GM19025 (cell line): ENCODE results near the gene HIGD2B.
"Not testable (repeated sequence)": the region's sequence is repeated elsewhere in the genome, so short reads cannot be mapped to it uniquely, and the experiment has no call there.

Experiments used
- ATAC-seq: cut with Tn5 transposase; IDR thresholded peaks from one replicate; pipeline ENCODE4 v1.9.1; 2021; ENCODE audit warnings: mild to moderate bottlenecking, low read depth, moderate library complexity; ENCODE audit not compliant: unreplicated experiment

HIGD2B gene, protein sequence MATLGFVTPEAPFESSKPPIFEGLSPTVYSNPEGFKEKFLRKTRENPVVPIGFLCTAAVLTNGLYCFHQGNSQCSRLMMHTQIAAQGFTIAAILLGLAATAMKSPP

DNA sequence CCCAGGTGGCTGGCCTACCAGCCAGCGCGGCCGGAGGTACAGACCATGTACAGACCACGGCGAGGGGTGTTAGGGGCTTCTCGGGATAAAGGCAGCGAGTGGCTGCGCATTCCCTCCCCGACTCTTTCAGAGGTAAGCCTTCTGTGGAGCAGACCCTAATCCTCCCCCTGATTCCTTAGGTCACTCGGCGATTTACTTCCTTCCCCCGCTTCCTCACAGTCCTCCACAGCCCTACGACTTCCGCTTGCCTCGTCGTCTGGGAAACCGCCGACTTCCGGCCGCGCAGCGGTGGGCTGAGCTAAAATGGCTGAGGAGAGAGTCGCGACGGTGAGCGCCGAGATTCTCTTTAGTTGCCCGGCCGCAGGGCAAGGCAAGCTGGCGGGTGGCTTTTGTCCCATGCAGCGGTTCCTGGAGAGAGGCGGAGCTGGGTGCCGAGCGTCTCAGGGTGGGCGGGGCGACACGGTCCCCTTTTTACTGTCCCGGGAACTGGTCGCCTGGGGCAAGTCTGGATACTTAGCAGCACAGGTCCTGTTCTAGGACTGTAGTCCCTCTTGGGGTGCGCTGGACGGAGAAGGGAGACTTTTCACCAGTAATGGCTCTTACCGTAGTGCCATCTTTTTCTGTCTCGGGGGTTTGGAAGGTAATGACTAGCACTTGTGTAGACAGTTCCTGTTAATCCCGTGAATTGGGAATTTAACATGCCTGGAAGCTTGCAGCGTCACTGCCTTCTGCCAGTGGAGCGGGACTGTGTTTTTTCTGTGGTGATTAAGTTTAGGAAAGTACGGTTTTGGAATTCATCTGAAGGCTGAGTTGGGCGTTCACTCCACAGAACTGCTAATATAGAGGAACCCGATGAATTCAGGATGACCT lies at the start of gene HIGD2B, which contains the start of gene BBS4:
HIGD2B (minus strand) TSS at position 258 of the 870 bp plus-strand sequence. CDS start 9,808 bp downstream, outside the sequence.
BBS4 (plus strand) TSS at position 283 of the 870 bp plus-strand sequence; CDS start at position 304, 21 bp downstream.
- ATAC-seq: peak; percentile 95

DNA sequence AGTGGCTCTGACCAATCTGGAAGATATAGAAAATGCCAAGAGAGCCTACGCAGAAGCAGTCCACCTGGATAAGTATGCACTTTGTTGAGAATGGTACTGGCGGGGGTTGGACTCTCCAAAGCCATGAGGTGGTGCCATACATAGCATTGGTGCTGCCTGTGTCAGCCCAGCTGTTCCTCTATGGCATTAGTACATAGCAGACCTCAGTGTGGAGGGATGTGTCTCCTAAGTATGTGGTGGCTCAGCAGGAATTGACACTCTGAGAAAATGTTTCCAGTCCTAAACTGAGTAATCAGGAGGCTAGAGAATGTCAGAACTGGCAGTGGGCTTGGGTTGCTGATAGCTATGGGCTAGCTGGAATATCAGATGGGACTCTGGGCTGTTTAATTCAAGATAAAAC lies 49.1 kb upstream of the HIGD2B start:
- no peak for ATAC-seq

DNA sequence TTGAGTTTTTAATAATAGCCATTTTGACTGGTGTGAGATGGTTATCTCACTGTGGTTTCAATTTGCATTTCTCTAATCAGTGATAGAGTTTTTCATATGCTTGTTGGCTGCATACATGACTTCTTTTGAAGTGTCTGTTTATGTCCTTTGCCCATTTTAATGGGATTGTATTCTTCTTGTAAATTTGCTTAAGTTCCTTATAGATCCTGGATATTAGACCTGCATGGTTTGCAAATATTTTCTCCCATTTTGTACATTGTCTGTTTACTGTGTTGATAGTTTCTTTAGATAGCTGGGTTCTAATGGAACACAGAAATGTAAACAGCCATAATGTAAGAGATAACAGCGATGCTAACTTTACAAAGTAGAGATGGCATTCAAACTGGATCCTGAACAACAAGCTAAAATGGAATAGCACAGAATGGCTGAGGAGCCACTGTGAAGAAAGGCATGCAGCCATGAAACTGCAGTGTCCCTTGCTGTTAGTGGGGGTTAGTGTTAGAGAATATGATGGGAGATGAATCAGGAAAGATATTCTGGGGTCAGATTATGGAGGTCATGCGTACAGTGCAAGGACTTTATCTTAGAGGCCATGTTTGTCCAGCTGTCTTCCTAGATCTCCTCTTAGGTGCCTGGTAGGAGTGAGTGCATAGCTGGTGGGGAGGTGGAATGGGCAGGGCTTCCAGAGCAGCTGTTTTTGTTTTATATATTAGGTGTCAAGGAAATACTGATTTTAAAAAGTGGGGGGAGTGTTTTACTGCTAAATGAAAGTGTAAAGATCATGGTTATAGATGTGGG lies 48.2 kb upstream of the HIGD2B start:
- no peak for ATAC-seq

DNA sequence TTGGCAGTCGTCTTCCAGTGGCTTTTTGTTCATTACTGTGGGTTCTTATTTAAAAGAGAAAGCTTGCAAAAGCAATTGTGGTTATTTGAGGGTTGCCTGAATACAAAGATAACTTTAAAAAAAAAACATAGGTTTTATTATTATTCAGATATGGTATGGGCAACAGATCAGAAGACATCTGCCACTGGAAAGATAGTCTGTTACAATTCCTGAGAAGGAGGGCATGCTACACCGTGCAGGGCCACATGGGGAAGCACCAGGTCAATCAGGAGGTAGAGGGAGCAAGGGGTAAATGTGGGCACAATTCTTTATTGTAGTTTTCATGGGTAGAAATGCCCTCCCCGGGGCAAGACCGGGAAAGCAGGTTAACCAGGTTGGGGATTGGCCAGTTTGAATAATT lies 46.5 kb upstream of the HIGD2B start:
- no peak for ATAC-seq

DNA sequence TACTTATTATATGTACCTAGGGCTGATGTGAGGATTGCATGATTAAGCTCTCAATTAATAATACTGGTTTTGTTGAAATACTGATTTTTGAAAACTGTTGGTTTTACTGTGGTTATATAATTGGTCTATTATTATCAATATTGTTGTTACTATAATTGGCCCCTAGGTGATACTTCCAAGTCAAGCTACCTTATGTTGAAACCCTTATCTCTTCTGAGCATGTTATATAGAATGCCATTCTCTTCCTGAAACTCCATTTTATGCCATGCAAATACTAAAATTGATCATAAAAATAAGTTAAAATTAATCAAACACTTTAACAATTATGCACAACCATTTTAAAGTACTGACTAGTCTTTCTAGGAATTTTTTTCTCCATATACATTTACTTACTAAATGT lies 46.1 kb upstream of the HIGD2B start:
- no peak for ATAC-seq

DNA sequence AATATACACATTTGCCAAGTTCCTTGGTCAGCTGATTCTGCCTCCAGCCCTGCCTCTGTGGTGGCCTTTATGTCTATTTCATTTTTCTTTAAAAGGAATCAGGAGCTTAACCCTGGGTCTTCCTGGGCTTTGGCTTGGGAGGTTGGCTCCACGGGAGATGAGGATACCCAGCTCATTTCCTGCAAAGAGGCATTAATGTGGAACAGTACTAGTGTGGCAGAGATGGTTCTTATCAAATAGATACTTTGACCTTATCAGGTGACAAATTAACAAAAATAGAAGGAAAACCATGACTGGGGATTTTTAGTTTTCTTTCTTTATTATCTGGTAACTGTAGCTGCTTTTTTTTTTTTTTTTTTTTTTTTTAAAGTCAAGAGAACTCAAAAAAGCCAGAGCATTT lies 42.8 kb upstream of the HIGD2B start:
- ATAC-seq: no peak

DNA sequence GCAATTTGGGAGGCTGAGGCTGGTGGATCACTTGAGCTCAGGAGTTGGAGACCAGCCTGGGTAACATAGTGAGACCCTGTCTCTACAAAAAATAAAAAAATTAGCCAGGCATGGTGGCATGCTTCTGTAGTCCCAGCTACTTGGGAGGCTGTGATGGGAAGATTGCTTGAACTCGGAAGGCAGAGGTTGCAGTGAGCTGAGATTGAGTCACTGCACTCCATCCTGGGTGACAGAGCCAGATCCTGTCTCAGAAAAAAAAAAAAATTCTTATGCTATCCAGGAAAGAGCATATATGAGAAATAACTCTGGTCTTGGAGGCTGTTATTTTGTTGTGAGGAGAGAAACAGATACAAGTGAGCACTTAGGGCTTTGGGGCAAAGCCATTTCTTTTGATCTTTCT lies 42.3 kb upstream of the HIGD2B start:
- not testable (repeated sequence) for ATAC-seq

DNA sequence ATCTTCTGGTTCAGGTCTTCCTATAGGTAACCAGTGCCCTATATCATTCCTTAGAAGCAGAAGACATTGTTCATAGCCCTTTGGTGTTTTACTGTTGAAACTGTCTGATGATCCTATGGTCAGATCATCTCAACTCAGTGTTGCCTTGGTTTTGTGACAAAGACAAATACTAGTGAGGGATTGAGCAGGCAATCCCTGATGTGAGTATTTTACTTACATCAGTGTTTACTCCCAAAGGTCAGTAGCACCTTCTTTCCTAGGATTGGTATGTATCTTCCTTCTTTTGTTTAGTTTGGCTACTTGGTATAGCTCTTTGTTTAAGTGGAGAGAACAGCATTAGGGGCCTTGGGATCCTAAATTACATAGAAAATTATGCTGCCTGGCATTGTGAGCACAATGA lies 41.2 kb upstream of the HIGD2B start:
- no peak for ATAC-seq

DNA sequence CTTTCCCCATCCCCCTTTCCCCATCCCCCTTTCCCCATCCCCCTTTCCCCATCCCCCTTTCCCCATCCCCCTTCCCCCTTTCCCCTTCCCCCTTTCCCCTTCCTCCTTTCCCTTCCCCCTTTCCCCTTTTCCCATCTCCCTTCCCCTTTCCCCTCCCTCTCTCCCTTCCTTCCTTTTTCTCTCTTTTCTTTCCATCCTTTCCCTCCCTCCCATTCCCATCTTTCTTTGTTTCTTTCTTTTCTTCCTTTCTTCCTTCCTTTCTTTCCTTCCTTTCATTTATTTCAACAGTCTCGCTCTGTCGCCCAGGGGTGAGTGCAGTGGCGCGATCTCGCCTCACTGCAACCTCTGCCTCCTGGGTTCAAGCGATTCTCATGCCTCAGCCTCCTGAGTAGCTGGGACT lies 39.9 kb upstream of the HIGD2B start:
- not testable (repeated sequence) for ATAC-seq

DNA sequence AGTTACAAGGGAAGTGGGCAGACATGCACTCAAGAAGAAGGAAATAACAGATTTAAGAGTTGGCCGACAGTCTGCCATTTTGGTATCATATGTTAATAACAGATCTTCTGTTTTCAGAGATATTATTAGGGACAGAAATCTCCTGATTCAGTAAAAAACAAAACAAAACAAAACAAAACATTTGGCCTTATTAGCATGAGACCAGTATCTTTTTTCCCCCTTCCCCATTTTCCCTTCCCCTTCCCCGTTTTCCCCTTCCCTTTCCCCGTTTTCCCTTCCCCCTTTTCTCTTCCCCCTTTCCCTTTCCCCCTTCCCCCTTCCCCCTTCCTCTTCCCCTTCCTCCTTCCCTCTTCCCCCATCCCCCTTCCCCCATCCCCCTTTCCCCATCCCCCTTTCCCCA lies 39.5 kb upstream of the HIGD2B start:
- no peak for ATAC-seq

DNA sequence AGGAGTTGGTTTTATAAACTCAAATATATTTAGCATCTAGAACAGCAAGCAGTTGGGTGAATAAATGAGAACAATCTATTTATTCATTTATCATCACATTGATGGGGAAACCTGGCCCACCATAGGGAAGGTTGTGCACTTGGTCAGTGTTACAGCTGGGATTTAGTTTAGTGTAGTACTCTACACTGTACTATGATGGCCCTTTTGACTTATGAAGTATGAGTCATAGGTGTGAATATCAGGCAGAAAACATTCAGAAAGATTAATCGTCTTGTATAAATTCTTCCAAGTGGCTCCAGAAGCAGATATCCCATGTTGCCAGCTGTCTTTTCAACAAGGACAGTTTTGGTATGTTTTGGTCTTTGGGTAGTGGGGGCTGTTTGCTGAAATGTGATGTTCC lies 38.0 kb upstream of the HIGD2B start:
- ATAC-seq: no peak

DNA sequence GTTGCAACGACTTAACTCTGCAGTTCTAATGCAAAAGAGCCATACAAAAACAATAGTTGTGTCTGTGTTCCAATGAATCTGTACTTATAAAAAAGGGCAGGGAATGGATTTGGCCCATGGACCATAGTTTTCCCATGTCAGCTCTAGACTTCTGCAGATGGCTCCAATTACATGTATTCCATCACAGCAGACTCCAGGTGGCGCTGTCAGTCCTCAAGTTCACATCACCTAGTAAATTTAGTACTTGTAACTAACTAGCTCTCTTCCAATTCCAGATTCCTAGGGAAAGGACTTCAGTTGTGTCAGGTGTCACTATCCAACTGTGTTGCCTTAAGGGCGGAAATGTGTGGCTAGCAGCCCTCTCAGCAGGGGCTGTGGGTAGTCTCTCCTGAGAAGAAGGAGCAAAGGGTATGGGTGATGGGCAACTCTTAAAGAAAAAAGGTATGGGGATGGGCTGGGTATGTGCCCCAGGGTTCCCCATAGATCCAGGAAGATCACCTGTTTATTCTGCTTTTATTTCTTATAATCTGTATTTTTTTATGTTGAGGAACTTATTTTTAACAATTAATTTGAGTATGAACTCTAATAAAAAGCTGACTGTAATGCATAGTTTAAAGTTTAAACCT lies 36.2 kb upstream of the HIGD2B start:
- no peak for ATAC-seq

DNA sequence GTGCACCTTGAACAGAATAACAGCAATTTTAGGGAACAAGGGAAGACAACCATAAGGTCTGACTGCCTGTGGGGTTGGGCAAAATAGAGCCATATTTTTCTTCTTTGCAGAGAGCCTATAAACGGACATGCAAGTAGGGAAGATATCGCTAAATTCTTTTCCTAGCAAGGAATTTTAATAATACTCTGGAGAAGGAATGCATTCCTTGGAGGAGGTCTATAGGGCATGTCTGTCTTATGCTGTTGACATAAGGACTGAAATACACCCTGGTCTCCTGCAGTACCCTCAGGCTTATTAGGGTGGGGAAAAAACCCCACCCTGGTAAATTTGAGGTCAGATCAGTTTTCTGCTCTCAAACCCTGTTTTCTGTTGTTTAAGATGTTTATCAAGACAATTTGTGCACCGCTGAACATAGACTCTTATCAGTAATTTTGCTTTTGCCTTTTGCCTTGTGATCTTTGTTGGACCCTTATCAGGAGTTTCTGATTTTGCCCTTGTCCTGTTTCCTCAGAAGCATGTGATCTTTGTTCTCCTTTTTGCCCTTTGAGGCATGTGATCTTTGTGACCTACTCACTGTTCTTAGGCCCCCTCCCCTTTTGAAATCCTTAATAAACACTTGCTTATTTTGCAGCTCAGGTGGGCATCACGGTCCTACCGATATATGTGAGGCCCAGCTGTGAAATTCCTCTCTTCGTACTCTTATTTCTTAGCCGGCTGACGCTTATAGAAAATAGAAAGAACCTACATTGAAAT lies 22.7 kb upstream of the HIGD2B start:
- not testable (repeated sequence) for ATAC-seq

DNA sequence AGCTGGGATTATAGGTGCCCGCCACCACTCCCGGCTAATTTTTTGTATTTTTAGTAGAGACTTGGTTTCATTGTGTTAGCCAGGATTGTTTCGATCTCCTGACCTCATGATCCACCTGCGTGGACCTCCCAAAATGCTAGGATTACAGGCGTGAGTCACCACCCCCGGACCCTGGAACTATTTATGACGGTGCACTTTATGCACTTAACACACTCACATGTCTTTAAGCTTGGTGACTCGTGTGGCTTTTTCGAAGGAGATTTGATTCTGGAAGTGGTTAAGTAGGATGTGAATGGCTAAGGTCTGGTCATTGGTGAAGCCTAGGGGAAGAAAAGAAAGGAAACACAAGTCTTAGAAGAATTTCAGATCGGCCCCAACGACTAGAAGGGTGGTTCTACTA lies 20.3 kb upstream of the HIGD2B start:
- no peak for ATAC-seq

DNA sequence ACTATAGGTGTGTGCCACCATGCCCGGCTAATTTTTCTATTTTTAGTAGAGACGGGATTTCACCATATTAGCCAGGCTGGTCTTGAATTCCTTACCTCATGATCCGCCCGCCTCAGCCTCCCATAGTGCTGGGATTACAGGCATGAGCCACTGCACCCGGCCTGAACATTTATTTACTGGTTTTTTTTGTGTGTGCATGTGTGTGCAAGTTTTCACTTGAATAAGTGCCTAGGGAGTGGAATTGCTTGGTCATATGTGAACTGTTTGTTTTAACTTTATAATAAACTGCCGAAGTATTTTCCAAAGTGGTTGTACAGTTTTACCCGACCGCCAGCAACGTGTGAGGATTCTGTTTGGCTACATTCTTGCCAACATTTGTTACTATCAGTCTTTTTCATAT lies 14.1 kb upstream of the HIGD2B start:
- no peak for ATAC-seq

DNA sequence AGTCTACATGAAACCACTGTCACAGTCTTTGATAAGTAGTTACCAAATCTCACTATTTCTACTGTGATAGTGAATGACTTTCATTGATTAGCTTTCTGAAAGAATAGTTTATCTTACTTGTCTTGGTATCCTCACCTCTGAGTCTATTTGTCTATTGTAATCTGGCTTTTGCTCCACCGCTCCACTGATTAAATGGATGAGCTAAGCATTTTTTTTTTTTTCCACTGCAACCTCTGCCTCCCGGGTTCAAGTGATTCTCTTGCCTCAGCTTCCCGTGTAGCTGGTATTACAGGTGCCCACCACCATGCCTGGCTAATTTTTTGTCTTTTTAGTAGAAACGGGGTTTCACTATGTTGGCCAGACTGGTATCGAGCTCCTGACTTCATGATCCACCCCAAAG lies 13.0 kb upstream of the HIGD2B start:
- ATAC-seq: no peak

DNA sequence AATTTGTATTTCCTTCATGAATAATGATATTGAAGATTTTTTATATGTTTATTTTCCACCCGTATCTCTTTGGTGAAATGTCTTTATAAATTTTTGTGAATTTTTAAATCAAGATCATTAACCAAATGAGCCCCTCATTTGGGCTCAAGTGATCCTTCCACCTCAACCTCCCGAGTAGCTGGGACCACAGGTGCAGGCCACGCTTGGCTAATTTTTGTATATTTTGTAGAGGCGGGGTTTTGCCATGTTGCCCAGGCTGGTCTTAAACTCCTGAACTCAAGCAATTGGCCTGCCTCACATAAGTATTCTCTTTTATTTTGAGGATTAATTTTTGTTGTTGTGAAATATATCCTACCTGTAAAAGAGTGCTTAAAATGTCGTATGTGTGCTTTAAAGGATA lies 5.0 kb upstream of the HIGD2B start:
- ATAC-seq: no peak

DNA sequence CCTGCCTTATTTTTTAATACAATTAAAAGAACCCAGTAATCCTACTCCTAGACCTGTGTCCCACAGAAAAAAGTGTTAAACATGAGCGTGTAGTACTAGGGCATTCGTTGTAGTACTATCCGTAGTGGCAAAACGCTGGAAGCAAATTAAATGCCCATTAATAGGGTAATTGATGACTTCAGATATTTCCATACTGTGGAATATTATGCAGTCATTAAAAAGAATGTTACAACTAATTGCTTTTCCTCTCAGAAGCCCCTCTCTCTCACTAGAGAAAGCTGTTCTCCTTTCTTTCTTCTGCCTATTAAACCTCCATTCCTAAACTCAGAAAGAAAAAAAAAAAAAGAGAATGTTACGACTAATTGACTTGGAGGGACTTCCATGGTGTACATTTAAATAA lies 2.7 kb upstream of the HIGD2B start:
- ATAC-seq: no peak

DNA sequence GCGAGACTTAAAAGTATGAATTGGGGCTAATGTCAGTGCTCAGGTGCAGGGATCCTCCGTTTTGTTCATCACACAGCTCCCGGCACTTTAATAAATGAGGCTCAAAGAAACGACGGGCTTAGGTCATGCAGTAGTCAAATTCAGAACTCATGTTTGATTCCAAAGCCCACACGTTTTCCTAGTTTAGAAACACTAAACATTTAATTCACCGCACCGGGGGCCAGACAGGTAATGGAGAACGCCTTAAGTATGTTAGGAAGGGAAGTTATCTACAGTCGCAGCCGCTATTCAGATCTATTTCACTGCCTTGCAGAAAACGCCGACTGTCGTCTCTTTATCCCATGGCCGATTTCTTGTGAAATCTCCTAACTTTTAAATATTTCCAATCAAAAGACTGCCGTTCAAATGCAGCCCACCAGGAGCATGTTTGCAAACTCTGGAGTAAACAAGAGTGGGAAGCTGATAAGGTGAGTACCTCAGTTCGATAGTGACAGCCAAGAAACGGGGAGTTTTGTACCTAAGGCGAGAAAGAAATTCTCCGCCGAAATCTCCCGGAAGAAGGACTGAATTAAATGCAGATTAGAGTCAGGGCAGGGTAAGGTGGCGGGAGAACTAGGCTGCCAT lies 569 bp downstream of the HIGD2B start:
- no peak for ATAC-seq

DNA sequence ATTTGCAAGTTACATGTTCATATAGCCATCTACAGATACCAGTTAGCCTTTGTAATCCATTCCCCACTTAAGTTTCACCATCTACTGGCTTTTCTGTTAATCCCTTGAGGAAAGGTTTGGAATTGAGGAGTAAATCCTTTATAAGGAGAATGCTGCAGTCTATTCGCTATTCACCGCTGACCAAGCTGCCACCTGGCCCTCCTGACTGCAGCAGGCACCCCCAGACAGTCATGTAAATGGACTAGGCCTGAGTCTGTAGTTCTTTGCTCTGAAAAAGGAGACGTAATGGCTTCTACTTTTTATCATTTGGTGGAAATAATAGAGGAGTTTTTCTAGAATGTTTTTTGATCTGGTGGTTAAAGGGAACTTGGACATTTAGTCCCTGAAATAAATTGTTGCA lies 3.2 kb downstream of the HIGD2B start:
- ATAC-seq: no peak
